Activated CD8-positive, alpha-beta memory T cell treated with anti-CD3 and anti-CD28 coated beads for 1 hour (primary cell): ENCODE data around the gene C2orf42.
"Not testable (repeated sequence)": the region's sequence is repeated elsewhere in the genome, so short reads cannot be mapped to it uniquely, and the experiment has no call there.

Source experiments
- DNase-seq, 2 donors: peaks; one replicate each; pipeline ENCODE4 v3.0.0-alpha.2; 2020; ENCODE audit warnings: low read depth in 1 of 2; ENCODE audit errors: extremely low read depth in 1 of 2

C2orf42 gene

DNA sequence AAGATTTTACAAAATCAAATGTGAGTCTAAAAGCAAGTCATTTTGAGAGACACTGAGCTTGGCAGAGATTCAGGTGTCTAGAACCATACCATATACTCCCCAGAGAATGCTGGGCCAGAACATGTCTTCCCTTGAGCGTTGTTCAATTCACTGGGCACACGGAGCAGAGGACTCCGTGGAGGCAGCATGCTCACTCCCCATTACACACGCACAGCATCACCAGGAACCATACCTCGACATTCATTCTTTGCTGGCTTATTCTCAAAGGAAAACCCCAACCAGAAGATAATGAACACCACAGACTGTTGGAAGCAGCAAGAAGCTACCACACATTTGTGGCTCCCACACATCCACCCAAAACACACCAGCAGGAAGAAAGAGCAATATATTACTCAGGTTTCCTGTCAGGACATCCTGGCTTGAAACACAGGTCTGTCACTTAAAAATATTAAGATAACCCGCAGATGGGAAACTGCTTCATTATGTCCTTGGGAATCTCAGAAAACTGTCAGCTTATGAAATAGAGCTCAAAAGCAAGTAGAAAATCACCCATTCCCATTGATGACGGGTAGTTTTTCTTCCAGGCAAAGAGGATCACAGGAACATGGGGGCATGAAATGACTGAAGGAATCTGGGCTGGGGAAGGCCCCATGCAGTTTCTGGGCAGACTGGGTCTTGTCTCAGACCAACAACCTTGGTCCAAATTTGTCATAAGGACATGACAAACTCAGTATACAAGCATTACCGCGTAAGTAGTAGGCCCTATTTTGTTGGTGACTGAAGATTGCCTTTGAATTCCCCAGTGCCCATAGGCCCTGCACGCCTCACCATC is 57.1 kb downstream of the C2orf42 start:
- no peak for DNase-seq

DNA sequence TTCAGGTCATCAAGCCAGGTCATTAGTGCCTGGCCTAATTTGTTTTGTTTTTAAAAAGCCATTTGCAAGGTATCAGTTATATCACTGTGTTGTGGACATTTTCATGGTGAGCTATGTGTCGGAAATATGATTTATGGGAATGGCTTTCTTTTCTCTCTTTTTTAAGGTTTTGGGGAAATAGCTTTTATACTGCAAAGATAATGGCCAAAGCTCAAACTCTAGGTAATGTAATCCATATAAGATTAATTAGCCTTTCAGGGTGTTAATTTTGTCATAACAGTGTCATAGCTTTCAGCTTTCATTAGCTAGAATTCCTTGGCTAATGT is 57.7 kb downstream of the C2orf42 start:
- no peak for DNase-seq

DNA sequence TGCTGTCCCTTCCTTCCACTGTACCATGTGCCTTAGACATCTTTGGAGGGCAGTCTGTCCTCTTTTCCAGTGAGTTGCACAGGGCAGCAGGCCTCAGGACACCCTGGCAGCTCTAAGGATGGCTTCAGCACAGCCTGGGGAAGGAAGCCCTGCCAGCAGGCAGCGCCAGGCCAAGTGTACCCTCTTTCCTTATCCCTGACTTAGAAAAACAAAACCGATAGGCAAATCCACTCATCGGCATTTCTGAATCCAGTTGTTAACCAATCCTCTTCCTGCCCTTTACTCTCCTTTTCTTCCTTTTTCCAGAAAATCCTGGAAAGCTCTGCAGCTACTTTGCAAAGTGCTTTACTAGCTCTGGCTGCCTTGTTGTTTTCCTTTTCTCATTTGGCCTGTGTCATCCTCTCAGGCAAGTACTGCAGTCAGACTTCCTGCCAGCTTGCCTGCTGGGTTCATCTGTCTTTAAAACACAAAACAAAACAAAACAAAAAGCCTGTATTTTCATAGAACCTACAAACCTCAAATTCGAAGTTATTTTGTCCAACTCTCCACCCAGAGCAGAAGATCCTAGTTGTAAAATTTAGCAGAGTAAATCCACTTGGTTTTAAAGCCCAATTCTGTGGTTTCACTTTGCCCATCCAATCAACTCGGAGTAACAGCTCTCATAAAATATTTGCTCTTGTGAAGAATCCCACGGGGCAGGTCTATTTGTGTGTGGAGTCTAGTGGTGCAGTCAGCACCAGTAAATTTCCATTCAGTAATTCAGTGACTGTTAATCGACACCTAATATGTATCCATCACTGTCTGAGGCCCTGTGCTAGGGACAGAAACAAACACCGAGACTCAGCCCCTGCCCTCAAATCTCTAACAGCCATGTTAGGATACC is 58.3 kb downstream of the C2orf42 start:
- DNase-seq, result no peak

GRCh38 chr2:70131344-70132143 is 59.3 kb downstream of the C2orf42 start:
- DNase-seq, result not testable (repeated sequence)

- no peak for DNase-seq
These were observed 62.8 kb downstream of the C2orf42 start for GRCh38 chr2:70128005-70128404.

DNA sequence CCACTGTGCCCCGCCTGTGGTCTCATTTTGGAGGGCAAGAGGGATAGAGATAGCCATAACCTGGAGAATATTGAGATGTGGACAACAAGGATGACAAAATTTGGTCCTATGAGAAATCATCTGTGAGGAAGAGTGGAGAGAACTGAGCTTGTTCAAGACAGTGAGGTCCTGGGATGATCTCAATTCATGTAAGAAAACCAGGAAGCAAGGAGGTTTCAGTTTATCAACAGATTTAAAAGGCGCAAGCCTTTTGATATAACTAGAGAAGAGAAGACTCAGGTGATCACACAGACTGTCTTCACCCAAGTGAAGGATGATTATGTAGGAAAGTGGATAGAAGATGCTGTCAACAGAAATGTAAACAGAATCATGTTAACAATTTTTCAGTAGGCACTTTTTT is 64.4 kb downstream of the C2orf42 start:
- DNase-seq, result no peak

DNA sequence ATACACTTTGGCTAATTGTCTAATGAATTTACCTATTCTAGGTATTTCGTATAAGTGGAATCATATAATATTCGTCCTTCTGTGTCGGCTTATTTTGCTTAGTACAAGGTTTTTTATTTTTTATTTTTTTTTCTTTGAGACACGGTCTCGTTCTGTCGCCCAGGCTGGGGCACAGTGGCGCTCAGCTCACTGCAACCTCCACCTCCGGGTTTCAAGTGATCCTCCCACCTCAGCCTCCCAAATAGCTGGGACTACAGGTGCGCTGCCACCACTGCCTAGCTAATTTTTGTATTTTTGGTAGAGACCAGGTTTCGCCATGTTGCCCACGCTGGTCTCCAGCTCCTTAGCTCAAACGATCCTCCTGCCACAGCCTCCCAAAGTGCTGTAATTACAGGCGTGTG is 65.3 kb downstream of the C2orf42 start:
- no peak for DNase-seq

DNA sequence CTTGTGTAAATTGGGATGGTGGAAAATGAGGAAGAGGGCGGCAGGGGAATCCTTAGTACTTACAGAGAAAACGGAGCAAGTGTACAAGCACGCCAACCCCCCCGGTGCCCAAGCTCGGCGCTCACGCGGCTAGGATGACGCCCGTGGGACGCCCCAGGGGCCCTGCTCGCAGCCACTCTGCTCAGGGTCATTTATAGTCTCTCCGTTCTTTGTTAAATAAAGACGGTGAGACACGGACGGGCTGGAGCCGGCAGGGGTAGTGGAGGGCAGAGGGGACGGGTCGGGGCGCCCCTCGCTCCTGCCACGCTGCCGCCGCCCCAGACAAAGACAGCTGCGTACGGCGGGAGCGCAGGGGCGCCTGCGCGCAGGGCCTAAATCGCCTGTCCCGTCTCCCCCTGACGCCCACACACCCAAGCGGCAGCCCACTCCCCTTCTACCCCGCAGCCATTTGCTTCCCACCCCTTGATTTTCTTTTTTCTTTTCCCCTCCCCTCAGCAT is 65.8 kb downstream of the C2orf42 start:
- no peak for DNase-seq

GRCh38 chr2:70123829-70124116 is 67.0 kb downstream of the C2orf42 start:
- DNase-seq, result no peak

DNA sequence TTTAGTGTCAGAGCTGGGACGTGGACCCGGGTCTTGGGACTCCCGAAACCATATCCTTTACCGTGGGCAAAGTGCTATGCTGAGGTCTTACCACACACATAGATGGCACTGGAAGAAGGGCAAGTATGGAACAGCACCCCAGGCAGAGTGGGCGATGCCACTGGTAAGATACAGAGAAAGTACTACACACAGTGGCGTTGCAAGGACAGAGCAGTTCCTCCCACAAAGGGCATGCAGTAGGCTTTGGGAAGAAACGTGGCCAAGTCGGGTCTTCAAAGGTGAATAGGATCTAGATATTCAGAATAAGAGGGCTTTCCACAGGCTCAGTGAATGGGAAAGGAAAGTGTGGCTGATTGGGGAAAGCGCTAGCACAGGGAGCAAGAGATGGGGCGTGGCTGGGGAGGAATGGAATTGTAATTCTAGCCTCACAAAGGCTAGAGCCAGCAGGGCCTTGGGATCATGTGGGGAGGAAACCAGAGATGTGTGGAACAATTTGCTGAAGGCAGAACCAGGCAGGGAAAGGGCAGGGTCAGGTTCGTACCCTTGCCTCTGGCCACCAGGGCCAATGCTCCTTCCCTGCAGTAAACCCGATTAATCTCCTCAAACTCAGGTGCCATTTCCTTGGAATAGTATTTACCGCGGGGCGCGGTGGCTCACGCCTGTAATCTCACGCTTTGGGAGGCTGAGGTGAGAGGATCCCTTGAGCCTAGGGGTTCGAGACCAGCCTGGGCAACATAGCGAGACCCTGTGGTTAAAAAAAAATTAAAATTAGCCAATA is 67.6 kb downstream of the C2orf42 start:
- DNase-seq, result no peak

- DNase-seq, result no peak
These were observed 68.3 kb downstream of the C2orf42 start for GRCh38 chr2:70122470-70122869.

- no peak for DNase-seq
These were observed 69.0 kb downstream of the C2orf42 start for GRCh38 chr2:70121627-70122372.

- DNase-seq, result no peak
These were observed 71.9 kb downstream of the C2orf42 start for GRCh38 chr2:70118798-70119454.

DNA sequence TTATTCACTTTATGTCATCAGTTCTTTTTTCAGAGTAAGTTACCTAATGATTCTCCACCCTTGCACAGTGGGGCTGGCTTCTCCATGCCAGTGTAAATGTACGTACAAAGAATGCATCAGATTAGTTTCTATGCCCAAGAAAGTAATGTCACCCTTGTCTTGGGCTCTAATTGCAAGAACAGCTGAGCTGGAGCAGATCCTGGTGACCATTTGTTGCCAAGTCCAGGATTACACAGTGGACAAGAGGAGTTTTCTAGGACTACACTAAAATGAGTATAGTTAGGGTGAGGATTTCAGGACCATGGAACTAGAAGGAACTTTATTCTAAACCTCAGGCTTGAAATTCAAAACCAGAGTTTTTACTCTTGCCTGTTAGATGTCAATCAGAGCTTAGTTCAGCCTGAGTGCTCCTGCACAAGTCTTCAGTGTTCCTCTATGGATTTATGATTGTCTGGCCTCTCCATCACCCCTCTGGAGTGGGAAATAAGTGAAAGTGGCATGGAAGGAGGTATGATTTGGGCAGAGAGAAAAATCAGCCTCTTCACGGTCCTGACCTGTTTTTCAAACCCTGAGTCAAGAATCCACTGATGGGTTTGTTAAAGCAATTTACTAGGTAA is 73.8 kb downstream of the C2orf42 start:
- DNase-seq, result no peak

- no peak for DNase-seq
These were observed 75.0 kb downstream of the C2orf42 start for GRCh38 chr2:70115646-70116442.

DNA sequence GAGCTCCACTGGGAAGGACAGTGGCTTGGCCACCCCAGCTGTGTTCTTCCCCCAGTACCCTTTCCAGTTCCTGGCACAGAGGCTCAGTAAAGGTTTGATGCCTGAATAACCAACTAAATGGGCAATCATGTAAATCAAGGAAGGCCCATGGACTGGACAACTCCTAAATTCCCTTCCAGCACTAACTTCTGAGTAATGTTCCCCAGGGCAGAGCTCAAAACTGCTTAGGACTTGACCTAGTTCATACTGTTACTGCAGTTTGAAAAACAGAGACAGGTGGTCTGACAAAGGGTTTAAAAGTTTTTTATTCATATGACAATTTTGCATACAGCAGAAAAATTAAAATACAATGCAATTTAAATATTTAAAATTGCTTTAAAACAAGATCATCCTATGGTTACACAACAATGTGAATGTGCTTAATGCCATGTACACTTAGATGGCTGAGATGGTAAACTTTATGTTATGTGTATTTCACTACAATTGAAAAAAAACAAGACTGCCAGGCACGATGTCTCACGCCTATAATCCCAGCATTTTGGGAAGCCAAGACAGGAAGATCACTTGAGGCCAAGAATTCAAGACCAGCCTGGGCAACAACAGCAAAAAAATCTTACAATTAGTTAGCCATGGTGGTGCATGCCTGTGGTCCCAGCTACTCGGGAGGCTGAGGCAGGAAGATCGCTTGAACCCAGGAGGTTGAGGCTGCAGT is 77.3 kb downstream of the C2orf42 start:
- no peak for DNase-seq

DNA sequence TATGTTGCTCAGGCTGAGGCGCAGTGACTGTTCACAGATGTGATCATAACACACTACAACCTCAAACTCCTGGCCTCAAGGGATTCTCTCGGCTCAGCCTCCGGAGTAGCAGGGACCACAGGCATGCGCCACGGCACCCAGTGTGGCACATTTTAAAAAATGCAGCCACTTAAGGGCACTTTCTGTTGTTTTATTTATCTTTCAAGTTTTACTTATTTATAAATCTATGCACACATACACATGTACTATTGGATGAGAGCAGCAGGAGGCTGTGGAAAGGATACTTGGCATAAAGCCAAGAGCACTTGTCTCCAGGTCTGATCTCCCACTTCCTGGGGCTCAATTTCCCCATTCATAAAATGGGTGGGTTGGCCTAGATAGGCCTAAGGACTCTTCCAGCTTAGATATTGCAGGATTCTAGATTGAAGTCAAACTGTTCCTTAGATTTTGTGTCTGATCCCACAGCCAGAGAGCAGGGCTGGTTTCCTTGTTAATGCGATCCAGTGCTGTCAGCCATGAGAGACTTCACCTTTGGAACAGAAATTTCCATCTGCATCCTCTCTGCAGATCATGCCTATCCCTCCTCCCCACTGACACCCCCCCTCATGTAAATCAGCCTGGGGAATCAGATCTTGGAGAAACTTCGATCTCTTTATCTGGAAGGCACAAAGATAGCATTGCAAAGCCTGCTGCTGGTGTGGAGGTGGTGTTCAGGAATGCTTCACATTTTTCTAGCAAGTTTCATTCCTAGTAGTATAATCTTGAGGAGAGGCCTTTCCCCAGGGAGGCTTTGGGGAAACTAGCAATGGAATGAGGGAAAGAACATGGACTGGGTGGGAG is 78.8 kb downstream of the C2orf42 start:
- no peak for DNase-seq
